HG02852 (cell line): ENCODE data around the gene SMTNL1.

ENCODE experiments used
- ATAC-seq: cut with Tn5 transposase; IDR thresholded peaks from one replicate; pipeline ENCODE4 v1.9.1; 2021; ENCODE audit warnings: mild to moderate bottlenecking, moderate library complexity; ENCODE audit not compliant: unreplicated experiment

SMTNL1 gene

DNA sequence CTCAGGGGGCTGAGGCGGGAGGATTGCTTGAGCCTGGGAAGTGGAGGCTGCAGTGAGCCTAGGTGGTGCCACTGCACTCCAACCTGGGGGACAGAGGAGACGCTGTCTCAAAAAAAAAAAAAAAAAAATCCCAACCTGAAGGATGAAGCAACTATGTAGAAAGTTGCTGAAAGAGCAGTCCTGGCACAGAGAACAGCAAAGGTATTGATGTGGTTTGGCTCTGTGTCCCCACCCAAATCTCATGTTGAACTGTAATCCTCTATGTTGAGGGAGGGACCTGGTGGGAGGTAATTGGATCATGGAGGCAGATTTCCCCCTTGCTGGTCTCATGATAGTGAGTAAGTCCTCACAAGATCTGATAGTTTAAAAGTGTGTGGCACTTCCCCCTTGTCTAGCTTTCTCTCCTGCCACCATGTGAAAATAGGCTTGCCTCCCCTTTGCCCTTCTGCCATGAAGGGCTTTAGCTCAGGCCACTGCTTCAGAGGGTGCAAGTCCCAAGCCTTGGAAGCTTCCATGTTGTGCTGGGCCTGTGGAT is 49.4 kb downstream of the SMTNL1 start:
- ATAC-seq: no peak

DNA sequence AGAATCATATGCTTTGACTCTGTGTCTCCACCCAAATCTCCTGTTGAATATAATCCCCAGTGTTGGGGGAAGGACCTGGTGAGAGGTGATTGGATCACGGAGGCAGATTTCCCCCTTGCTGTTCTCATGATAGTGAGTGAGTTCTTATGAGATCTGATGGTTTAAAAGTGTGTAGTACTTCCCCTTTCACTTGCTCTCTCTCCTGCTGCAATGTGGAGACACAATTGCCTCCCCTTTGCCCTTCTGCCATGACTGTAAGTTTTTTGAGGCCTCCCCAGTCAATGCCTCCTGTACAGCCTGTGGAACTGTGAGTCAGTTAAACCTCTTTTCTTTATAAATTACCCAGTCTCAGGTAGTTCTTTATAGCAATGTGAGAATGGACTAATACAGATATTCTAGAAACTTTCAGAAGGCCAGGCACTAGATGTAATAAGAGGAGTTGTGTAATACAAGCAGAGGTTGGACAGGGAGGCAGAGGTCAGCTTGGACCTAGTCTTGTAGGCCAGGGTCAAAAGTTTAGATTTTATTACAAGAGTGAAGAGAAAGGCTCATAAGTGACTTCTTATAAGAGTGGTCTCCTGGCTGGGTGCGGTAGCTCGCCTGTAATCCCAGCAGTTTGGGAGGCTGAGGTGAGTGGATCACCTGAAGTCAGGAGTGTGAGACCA is 50.8 kb downstream of the SMTNL1 start:
- no peak for ATAC-seq

DNA sequence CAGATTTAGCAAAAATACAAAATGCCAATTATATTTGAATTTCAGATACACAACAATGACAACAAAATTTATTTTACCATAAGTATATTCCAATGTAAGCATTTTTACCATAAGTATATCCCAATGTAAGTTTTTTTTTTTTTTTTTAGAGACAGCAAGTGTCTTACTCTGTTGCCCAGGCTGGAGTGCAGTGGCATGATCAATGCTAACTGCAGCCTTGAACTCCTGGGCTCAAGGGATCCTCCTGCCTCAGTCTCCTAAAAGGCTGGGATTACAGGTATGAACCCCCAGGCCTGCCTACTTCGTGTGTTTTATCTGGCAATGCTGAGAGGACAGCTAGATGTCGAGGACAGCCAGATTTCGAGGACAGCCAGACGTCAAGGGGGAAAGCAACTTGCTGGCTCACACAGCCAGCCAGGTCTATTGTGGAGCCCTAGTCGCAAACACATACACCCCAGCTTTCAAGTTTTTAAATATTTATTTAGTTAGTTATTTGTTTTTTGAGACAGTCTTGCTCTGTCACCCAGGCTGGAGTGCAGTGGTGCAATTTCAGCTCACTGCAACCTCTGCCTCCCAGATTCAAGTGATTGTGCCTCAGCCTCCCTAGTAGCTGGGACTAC is 59.0 kb downstream of the SMTNL1 start:
- no peak for ATAC-seq

GRCh38 chr11:57597461-57597915 is 60.1 kb downstream of the SMTNL1 start, which contains the start of gene SERPING1:
Gene SERPING1, plus strand, starts transcription at chr11:57597685. Its CDS starts 586 bp downstream, at chr11:57598271.
- ATAC-seq: no peak

- no peak for ATAC-seq
Measured at GRCh38 chr11:57597916-57598830, 60.8 kb downstream of the SMTNL1 start.

GRCh38 chr11:57598831-57599155 is 61.4 kb downstream of the SMTNL1 start:
- ATAC-seq: no peak

GRCh38 chr11:57599381-57599780 is 62.0 kb downstream of the SMTNL1 start:
- ATAC-seq: no peak
